Measurements from ENCODE around the gene CLDN18. TPM values are rescaled to one million over a fixed set of nuclear protein-coding genes. Genes with fewer than 3 reads are reported as not detected.

Gene CLDN18
- total and polyA plus RNA-seq, 2 of the 8 experiments (the other 6 are each of a cell fraction or from before 2014, with no cell fraction given): not detected

DNA sequence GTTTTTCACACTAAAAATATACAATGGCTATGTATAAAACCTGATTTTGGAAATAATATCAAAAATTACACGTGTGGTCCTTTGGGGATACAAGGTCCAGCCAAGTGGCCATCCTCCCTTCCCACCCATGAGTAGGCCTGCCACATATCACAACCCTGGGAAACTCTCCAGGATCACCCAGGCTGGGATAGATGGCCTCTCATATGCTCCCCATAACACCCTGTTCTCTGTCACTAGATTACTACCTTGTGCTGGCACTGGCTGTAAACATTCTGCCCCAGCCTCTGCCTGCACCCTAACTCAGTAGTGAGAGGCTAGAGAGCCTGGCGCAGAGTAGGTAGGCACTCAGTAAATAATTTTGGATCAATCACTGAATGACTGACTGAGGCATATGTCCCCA is 52.1 kb downstream of the CLDN18 start (continued):
- TF ChIP-seq, protein P1, sequence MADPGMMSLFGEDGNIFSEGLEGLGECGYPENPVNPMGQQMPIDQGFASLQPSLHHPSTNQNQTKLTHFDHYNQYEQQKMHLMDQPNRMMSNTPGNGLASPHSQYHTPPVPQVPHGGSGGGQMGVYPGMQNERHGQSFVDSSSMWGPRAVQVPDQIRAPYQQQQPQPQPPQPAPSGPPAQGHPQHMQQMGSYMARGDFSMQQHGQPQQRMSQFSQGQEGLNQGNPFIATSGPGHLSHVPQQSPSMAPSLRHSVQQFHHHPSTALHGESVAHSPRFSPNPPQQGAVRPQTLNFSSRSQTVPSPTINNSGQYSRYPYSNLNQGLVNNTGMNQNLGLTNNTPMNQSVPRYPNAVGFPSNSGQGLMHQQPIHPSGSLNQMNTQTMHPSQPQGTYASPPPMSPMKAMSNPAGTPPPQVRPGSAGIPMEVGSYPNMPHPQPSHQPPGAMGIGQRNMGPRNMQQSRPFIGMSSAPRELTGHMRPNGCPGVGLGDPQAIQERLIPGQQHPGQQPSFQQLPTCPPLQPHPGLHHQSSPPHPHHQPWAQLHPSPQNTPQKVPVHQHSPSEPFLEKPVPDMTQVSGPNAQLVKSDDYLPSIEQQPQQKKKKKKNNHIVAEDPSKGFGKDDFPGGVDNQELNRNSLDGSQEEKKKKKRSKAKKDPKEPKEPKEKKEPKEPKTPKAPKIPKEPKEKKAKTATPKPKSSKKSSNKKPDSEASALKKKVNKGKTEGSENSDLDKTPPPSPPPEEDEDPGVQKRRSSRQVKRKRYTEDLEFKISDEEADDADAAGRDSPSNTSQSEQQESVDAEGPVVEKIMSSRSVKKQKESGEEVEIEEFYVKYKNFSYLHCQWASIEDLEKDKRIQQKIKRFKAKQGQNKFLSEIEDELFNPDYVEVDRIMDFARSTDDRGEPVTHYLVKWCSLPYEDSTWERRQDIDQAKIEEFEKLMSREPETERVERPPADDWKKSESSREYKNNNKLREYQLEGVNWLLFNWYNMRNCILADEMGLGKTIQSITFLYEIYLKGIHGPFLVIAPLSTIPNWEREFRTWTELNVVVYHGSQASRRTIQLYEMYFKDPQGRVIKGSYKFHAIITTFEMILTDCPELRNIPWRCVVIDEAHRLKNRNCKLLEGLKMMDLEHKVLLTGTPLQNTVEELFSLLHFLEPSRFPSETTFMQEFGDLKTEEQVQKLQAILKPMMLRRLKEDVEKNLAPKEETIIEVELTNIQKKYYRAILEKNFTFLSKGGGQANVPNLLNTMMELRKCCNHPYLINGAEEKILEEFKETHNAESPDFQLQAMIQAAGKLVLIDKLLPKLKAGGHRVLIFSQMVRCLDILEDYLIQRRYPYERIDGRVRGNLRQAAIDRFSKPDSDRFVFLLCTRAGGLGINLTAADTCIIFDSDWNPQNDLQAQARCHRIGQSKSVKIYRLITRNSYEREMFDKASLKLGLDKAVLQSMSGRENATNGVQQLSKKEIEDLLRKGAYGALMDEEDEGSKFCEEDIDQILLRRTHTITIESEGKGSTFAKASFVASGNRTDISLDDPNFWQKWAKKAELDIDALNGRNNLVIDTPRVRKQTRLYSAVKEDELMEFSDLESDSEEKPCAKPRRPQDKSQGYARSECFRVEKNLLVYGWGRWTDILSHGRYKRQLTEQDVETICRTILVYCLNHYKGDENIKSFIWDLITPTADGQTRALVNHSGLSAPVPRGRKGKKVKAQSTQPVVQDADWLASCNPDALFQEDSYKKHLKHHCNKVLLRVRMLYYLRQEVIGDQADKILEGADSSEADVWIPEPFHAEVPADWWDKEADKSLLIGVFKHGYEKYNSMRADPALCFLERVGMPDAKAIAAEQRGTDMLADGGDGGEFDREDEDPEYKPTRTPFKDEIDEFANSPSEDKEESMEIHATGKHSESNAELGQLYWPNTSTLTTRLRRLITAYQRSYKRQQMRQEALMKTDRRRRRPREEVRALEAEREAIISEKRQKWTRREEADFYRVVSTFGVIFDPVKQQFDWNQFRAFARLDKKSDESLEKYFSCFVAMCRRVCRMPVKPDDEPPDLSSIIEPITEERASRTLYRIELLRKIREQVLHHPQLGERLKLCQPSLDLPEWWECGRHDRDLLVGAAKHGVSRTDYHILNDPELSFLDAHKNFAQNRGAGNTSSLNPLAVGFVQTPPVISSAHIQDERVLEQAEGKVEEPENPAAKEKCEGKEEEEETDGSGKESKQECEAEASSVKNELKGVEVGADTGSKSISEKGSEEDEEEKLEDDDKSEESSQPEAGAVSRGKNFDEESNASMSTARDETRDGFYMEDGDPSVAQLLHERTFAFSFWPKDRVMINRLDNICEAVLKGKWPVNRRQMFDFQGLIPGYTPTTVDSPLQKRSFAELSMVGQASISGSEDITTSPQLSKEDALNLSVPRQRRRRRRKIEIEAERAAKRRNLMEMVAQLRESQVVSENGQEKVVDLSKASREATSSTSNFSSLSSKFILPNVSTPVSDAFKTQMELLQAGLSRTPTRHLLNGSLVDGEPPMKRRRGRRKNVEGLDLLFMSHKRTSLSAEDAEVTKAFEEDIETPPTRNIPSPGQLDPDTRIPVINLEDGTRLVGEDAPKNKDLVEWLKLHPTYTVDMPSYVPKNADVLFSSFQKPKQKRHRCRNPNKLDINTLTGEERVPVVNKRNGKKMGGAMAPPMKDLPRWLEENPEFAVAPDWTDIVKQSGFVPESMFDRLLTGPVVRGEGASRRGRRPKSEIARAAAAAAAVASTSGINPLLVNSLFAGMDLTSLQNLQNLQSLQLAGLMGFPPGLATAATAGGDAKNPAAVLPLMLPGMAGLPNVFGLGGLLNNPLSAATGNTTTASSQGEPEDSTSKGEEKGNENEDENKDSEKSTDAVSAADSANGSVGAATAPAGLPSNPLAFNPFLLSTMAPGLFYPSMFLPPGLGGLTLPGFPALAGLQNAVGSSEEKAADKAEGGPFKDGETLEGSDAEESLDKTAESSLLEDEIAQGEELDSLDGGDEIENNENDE (IDR thresholded peaks at IDR 0.05; ENCODE audit: insufficient replicate concordance, low read length): no peak
- TF ChIP-seq EGR1 (IDR thresholded peaks at IDR 0.05; ENCODE audit: borderline replicate concordance, low read depth, low read length) (no peak), RNF2 (IDR thresholded peaks at IDR 0.05; ENCODE audit: borderline replicate concordance, low read depth, low read length, missing control alignments, poor library complexity, severe bottlenecking) (no peak), RFX5 (IDR thresholded peaks at IDR 0.05; ENCODE audit: borderline replicate concordance, low read depth, low read length) (no peak), TAF7 (optimal IDR thresholded peaks at IDR 0.05; ENCODE audit: borderline replicate concordance, low read depth, low read length) (no peak), TBP (IDR thresholded peaks at IDR 0.05; ENCODE audit: low read depth, low read length) (no peak), KDM1A (IDR thresholded peaks at IDR 0.05; ENCODE audit: borderline replicate concordance, low read length) (no peak), CBX5 (IDR thresholded peaks at IDR 0.05; ENCODE audit: low read depth, low read length) (no peak), CTBP2 (IDR thresholded peaks at IDR 0.05; ENCODE audit: borderline replicate concordance, insufficient read depth, insufficient read length, low read length) (no peak)
